ENCODE results near the gene SLC12A9.

- TF ChIP-seq GATA2 (IDR thresholded peaks at IDR 0.05; ENCODE audit: low read depth, low read length) (no peak), GATA3 (IDR thresholded peaks at IDR 0.05; ENCODE audit: low read depth, low read length) (no peak)
These were observed 47.7 kb upstream of the SLC12A9 start for GRCh38 chr7:100804681-100805431.

All from SH-SY5Y (cell line).